ENCODE data around the gene MANSC1.
A peak's percentile ranks its signal among the peaks of the same experiment; 100 is the strongest.

The MANSC1 gene

DNA sequence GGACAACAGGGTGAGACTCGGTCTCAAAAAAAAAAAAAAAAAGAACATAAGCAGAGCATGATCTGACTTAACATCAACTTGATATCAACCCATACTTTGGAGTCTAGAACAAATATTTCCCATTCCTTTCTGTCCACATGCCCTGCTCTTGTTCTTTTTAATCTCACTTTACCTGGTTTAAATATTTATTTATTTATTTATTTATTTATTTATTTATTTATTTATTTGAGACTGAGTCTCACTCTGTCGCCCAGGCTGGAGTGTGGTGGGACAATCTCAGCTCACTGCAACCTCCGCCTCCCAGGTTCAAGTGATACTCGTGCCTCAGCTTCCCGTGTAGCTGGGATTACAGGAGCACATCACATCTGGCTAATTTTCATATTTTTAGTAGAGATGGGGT lies 63.6 kb downstream of the MANSC1 start:
- H3K36me3 ChIP-seq (ENCODE audit: insufficient read depth, low read length), result no peaks in the 10 kb centered on the region
- no peak overlapping the region for H2AFZ ChIP-seq (ENCODE audit: low read length, unreplicated experiment)
- no peaks in the 10 kb centered on the region for H3K27me3 ChIP-seq (ENCODE audit: insufficient read depth, low read length)
- H3K4me1 ChIP-seq (ENCODE audit: control insufficient read depth, insufficient read depth, low read length, unreplicated experiment), result peaks cover 13% of the 10 kb centered on the region
- H3K79me2 ChIP-seq (ENCODE audit: control insufficient read depth, insufficient read depth, low read length, unreplicated experiment), result no peaks in the 10 kb centered on the region
- H3K27ac ChIP-seq (ENCODE audit: low read depth, low read length), result no peak overlapping the region
- no peak overlapping the region for H3K4me3 ChIP-seq (ENCODE audit: low read depth, low read length)

DNA sequence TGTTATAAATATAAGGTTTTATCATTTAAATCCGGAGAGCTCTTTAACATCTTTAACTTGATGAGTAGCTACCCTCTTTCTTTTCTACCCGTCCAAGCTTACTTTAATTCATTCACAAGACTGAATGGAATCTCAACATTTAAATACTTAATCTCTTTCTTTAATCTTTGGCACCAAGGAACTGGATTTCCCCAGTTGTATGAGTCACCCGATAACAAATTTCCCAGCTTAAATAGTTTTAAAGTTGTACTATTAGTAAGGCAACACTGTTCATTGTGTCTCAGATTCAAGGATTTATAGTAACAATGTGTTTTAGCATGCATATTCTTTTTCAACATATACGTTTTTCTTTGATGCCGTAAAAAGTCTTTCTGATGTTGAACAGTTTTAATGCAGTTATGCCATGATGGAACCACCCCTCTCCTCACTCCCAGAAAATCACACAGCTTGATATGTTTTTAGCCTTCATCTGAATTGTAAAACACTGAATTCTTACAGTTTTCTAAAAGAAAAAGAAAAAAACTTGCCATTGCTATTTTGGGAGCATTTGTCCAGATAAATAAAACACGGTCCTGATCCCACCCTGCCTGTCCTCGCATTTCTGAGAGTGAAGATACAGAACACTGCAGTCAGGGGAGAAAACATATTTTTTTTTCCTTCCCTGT lies 67.1 kb downstream of the MANSC1 start:
- Histone ChIP-seq H3K27ac (ENCODE audit: low read depth, low read length) (no peak overlapping the region), H3K36me3 (ENCODE audit: insufficient read depth, low read length) (no peaks in the 10 kb centered on the region), H3K27me3 (ENCODE audit: insufficient read depth, low read length) (no peaks in the 10 kb centered on the region), H2AFZ (ENCODE audit: low read length, unreplicated experiment) (peak overlapping the region; percentile 43), H3K4me1 (ENCODE audit: control insufficient read depth, insufficient read depth, low read length, unreplicated experiment) (peaks cover 13% of the 10 kb centered on the region), H3K4me3 (ENCODE audit: low read depth, low read length) (no peak overlapping the region), H3K79me2 (ENCODE audit: control insufficient read depth, insufficient read depth, low read length, unreplicated experiment) (no peaks in the 10 kb centered on the region)

DNA sequence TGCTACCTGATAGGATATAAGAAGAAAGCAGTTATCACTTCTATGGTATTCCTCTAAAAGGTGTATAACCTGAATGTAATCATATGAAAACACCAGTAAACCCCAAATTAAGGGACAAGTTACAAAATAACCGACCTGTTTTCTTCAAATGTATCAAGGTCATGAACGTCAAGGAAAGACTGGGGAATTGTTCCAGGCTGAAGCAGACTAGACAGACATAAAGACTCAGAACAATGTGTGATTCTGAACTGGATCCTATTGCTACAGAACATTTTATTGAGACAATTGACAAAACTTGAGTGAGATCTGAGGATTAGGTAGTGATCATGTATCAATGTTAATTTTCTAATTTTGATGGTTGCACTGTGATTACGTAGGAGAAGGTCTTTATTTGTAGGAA lies 67.8 kb downstream of the MANSC1 start:
- peaks cover 13% of the 10 kb centered on the region for H3K4me1 ChIP-seq (ENCODE audit: control insufficient read depth, insufficient read depth, low read length, unreplicated experiment)

DNA sequence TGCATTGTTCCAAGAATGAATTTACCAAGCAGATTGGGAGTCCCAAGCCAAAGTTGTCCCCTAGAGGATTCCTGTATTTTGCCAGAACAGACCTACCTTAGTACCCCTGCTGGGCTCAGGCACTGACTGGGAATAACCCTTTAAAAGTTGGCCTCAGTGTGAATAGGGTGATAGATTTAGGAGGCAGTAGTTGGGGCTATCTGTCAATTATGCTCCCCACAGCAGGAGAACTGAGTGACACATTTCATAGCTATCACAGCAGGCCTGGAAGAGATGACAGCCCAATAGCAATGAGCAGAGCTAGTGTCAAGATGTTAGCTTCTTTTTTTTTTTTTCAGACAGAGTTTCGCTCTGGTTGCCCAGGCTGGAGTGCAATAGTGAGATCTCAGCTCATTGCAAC lies 68.9 kb downstream of the MANSC1 start:
- Histone ChIP-seq H2AFZ (ENCODE audit: low read length, unreplicated experiment) (no peak overlapping the region), H3K79me2 (ENCODE audit: control insufficient read depth, insufficient read depth, low read length, unreplicated experiment) (no peaks in the 10 kb centered on the region), H3K27me3 (ENCODE audit: insufficient read depth, low read length) (no peaks in the 10 kb centered on the region)

More for the DNA sequence above, 67.8 kb downstream of the MANSC1 start:
- Histone ChIP-seq H3K27ac (ENCODE audit: low read depth, low read length) (no peak overlapping the region), H2AFZ (ENCODE audit: low read length, unreplicated experiment) (no peak overlapping the region), H3K27me3 (ENCODE audit: insufficient read depth, low read length) (no peaks in the 10 kb centered on the region), H3K36me3 (ENCODE audit: insufficient read depth, low read length) (no peaks in the 10 kb centered on the region), H3K4me3 (ENCODE audit: low read depth, low read length) (no peak overlapping the region), H3K79me2 (ENCODE audit: control insufficient read depth, insufficient read depth, low read length, unreplicated experiment) (no peaks in the 10 kb centered on the region)

DNA sequence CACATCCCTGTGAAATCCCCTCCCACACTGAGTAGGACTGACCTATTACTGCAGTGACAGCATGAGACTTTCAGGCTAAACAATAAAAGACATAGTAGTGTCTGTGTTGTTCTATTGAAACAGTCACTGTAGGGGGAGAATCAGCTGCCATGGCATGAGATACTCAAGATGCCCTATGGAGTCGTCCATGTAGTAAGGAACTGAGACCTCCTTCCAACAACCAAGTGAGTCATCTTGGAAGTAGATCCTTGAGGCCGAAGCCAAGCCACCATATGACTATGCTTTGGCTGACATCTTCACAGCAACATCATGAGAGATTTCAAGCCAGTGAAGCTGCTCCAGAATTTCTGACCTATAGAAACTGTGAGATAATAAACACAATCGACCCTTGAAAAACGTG lies 71.1 kb downstream of the MANSC1 start:
- Histone ChIP-seq H2AFZ (ENCODE audit: low read length, unreplicated experiment) (no peak overlapping the region), H3K36me3 (ENCODE audit: insufficient read depth, low read length) (no peaks in the 10 kb centered on the region), H3K27me3 (ENCODE audit: insufficient read depth, low read length) (no peaks in the 10 kb centered on the region), H3K79me2 (ENCODE audit: control insufficient read depth, insufficient read depth, low read length, unreplicated experiment) (no peaks in the 10 kb centered on the region), H3K4me3 (ENCODE audit: low read depth, low read length) (no peak overlapping the region), H3K4me1 (ENCODE audit: control insufficient read depth, insufficient read depth, low read length, unreplicated experiment) (peaks cover 13% of the 10 kb centered on the region), H3K27ac (ENCODE audit: low read depth, low read length) (no peak overlapping the region)

More for the DNA sequence above, 68.9 kb downstream of the MANSC1 start:
- Histone ChIP-seq H3K4me1 (ENCODE audit: control insufficient read depth, insufficient read depth, low read length, unreplicated experiment) (peaks cover 13% of the 10 kb centered on the region), H3K27ac (ENCODE audit: low read depth, low read length) (no peak overlapping the region), H3K4me3 (ENCODE audit: low read depth, low read length) (no peak overlapping the region), H3K36me3 (ENCODE audit: insufficient read depth, low read length) (no peaks in the 10 kb centered on the region)
